ENCODE measurements around the gene CALHM6. TPM values are rescaled to one million over a fixed set of nuclear protein-coding genes. Genes with fewer than 3 reads are reported as not detected.

Gene CALHM6
- total RNA-seq, 1 experiment from 2014 or later, result 0.44 TPM

DNA sequence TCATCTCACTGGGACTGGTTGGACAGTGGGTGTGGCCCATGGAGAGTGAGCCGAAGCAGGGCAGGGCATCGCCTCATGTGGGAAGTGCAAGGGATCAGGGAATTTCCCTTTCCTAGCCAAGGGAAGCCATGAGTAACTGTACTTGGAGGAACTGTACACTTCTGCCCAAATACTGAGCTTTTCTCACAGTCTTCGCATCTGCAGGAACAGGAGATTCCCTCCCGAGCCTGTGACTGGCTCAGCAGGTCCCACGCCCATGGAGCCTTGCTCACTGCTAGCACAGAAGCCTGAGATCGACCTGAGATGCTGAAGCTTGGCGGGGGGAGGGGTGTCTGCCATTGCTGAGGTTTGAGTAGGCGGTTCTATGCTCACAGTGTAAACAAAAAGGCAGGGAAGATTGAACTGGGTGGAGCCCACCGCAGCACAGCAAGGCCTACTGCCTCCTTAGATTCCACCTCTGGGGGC, 39.8 kb downstream of the CALHM6 start (continued):
- TF ChIP-seq AFF4 (CRISPR knock-in tag; IDR thresholded peaks at IDR 0.05; ENCODE audit: borderline replicate concordance) (no peak), ATF3 (CRISPR knock-in tag; conservative IDR thresholded peaks at IDR 0.05) (no peak), ZNF423 (CRISPR knock-in tag; IDR thresholded peaks at IDR 0.05) (no peak), PRDM15 (CRISPR knock-in tag; IDR thresholded peaks at IDR 0.05) (no peak), CTCF (IDR thresholded peaks at IDR 0.05) (no peak)
- TF ChIP-seq, protein P1, sequence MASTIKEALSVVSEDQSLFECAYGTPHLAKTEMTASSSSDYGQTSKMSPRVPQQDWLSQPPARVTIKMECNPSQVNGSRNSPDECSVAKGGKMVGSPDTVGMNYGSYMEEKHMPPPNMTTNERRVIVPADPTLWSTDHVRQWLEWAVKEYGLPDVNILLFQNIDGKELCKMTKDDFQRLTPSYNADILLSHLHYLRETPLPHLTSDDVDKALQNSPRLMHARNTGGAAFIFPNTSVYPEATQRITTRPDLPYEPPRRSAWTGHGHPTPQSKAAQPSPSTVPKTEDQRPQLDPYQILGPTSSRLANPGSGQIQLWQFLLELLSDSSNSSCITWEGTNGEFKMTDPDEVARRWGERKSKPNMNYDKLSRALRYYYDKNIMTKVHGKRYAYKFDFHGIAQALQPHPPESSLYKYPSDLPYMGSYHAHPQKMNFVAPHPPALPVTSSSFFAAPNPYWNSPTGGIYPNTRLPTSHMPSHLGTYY (CRISPR knock-in tag; IDR thresholded peaks at IDR 0.05), result no peak
- TF ChIP-seq, protein P2, sequence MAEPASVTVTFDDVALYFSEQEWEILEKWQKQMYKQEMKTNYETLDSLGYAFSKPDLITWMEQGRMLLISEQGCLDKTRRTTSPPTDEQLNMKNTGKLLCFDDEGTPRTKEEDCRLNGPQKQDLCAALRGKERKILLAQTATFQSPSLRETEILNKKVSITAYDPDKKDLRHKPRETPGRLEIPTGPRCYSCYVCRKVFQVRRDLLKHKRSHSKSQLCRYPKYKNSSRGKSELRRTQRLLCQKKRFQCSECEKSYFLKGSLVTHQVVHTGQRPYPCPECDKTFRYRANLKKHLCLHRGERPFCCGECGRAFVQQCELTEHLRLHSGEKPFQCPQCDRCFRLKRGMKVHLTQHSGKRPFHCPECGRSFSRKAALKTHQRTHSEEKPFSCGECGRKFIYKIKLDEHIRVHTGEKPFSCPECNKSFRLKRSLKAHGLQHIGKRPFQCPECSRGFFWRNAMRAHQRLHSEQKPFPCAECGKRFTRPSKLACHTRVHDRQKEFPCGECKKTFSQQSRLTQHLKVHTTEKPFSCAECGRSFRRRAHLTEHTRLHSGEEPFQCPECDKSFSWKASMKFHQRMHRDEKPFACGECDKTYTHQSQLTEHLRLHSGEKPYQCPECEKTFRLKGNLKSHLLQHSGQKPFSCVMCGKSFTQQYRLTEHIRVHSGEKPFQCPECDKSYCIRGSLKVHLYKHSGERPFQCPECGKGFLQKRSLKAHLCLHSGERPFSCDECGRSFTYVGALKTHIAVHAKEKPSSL (CRISPR knock-in tag; conservative IDR thresholded peaks at IDR 0.05), result no peak

DNA sequence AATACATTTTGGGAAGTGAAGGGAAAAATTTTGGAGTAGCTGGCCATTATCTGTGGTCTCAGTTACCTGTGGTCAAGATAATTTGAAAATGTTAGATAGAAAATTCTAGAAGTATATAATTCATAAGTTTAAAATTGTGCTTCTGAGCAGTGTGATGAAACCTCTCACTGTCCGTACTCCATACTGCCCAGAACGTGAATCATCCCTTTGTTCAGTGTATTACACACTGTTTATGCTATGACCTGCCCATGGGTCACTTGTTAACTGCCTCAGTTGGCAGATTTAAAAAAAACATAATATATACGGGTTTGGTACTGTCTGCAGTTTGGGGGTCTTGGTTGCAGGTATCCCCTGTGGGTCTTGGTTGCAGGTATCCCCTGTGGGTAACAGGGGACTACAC, 46.1 kb downstream of the CALHM6 start:
- no peak overlapping the region for H3K27ac Mint-ChIP-seq
- peaks cover 46% of the 10 kb centered on the region for H3K9me3 Mint-ChIP-seq
- no peak for ATAC-seq
- POLR2A ChIA-PET, result no interaction called here
- CTCF ChIA-PET, result no interaction called here
- H3K27me3 Mint-ChIP-seq (ENCODE audit: low read depth), result peaks cover 6% of the 10 kb centered on the region
- H3K36me3 Mint-ChIP-seq, result peaks cover 2% of the 10 kb centered on the region; the same call in 1 of the 2 replicates
- no peak for DNase-seq (ENCODE audit: low spot score)
- H3K4me1 Mint-ChIP-seq, result peaks cover 10% of the 10 kb centered on the region
- H3K4me3 Mint-ChIP-seq, result no peak overlapping the region
- TF ChIP-seq FOXK1 (CRISPR knock-in tag; IDR thresholded peaks at IDR 0.05), result no peak
- no peak for TF ChIP-seq E2F1 (CRISPR knock-in tag; IDR thresholded peaks at IDR 0.05)
- TF ChIP-seq, protein P3, sequence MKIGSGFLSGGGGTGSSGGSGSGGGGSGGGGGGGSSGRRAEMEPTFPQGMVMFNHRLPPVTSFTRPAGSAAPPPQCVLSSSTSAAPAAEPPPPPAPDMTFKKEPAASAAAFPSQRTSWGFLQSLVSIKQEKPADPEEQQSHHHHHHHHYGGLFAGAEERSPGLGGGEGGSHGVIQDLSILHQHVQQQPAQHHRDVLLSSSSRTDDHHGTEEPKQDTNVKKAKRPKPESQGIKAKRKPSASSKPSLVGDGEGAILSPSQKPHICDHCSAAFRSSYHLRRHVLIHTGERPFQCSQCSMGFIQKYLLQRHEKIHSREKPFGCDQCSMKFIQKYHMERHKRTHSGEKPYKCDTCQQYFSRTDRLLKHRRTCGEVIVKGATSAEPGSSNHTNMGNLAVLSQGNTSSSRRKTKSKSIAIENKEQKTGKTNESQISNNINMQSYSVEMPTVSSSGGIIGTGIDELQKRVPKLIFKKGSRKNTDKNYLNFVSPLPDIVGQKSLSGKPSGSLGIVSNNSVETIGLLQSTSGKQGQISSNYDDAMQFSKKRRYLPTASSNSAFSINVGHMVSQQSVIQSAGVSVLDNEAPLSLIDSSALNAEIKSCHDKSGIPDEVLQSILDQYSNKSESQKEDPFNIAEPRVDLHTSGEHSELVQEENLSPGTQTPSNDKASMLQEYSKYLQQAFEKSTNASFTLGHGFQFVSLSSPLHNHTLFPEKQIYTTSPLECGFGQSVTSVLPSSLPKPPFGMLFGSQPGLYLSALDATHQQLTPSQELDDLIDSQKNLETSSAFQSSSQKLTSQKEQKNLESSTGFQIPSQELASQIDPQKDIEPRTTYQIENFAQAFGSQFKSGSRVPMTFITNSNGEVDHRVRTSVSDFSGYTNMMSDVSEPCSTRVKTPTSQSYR (CRISPR knock-in tag; IDR thresholded peaks at IDR 0.05), result no peak
- no peak for TF ChIP-seq STAT6 (CRISPR knock-in tag; conservative IDR thresholded peaks at IDR 0.05; ENCODE audit: low read depth)
- TF ChIP-seq CREM (CRISPR knock-in tag; IDR thresholded peaks at IDR 0.05), result no peak
- no peak for TF ChIP-seq TEAD1 (CRISPR knock-in tag; IDR thresholded peaks at IDR 0.05)
- TF ChIP-seq FOXP1 (CRISPR knock-in tag; IDR thresholded peaks at IDR 0.05; ENCODE audit: borderline replicate concordance), result no peak
